ENCODE measurements around the gene TMED5.

Gene TMED5

GRCh38 chr1:93215322-93215721, 35.1 kb upstream of the TMED5 start:
- Histone ChIP-seq H3K9me3 (ENCODE audit: control insufficient read depth, insufficient read depth, low read depth, low read length) (no peaks in the 10 kb centered on the region), H3K4me3 (ENCODE audit: low read depth, low read length) (no peak overlapping the region), H3K27ac (ENCODE audit: extremely low read depth, low read depth, low read length) (no peak overlapping the region), H3K4me1 (ENCODE audit: control insufficient read depth, insufficient read depth, low read length) (no peaks in the 10 kb centered on the region), H3K36me3 (ENCODE audit: control insufficient read depth in 2 of 2, insufficient read depth in 1 of 2, low read length in 2 of 2) (peaks cover 26 to 60% of the 10 kb centered on the region in 2 experiments)
- CTCF ChIA-PET = no interaction called here
- POLR2A ChIA-PET = no interaction called here
- TF ChIP-seq KLF10 (tag by site-specific recombination; IDR thresholded peaks at IDR 0.05) (no peak), GFI1B (tag by site-specific recombination; IDR thresholded peaks at IDR 0.05) (no peak), GLI4 (tag by site-specific recombination; IDR thresholded peaks at IDR 0.05) (no peak), ZNF280C (tag by site-specific recombination; IDR thresholded peaks at IDR 0.05) (no peak), TRIM28 (IDR thresholded peaks at IDR 0.05; ENCODE audit: borderline replicate concordance, low read length) (no peak), ZNF423 (tag by site-specific recombination; IDR thresholded peaks at IDR 0.05) (no peak), ZNF223 (tag by site-specific recombination; IDR thresholded peaks at IDR 0.05) (no peak)

- H3K9me3 ChIP-seq (ENCODE audit: control insufficient read depth, insufficient read depth, low read depth, low read length) = no peaks in the 10 kb centered on the region
- no peak overlapping the region for H3K4me3 ChIP-seq (ENCODE audit: low read depth, low read length)
- H3K4me1 ChIP-seq (ENCODE audit: control insufficient read depth, insufficient read depth, low read length) = no peaks in the 10 kb centered on the region
- ChIA-PET CTCF (no interaction called here), POLR2A (no interaction called here)
- H3K27ac ChIP-seq (ENCODE audit: extremely low read depth, low read depth, low read length) = no peak overlapping the region
- TF ChIP-seq ZNF433 (tag by site-specific recombination; IDR thresholded peaks at IDR 0.05; ENCODE audit: low read depth) (no peak), KLF1 (tag by site-specific recombination; IDR thresholded peaks at IDR 0.05) (no peak)
- peaks cover 23 to 65% of the 10 kb centered on the region in 2 experiments for H3K36me3 ChIP-seq (ENCODE audit: control insufficient read depth in 2 of 2, insufficient read depth in 1 of 2, low read length in 2 of 2)
Measured at GRCh38 chr1:93207211-93207610, 27.0 kb upstream of the TMED5 start.

- H3K27ac ChIP-seq (ENCODE audit: extremely low read depth, low read depth, low read length) = no peak overlapping the region
- POLR2A ChIA-PET = no interaction called here
- no peak for TF ChIP-seq ZNF747 (tag by site-specific recombination; IDR thresholded peaks at IDR 0.05)
- TF ChIP-seq INSM2 (tag by site-specific recombination; IDR thresholded peaks at IDR 0.05) = no peak
- no peak for TF ChIP-seq ZNF354C (tag by site-specific recombination; IDR thresholded peaks at IDR 0.05; ENCODE audit: borderline replicate concordance, low read depth)
- no peak for TF ChIP-seq ZNF175 (tag by site-specific recombination; IDR thresholded peaks at IDR 0.05)
- TF ChIP-seq ZNF624 (tag by site-specific recombination; IDR thresholded peaks at IDR 0.05) = no peak
- no peak for TF ChIP-seq REPIN1 (tag by site-specific recombination; IDR thresholded peaks at IDR 0.05; ENCODE audit: low read depth)
- no peak for TF ChIP-seq KLF10 (tag by site-specific recombination; IDR thresholded peaks at IDR 0.05)
- no peaks in the 10 kb centered on the region for H3K9me3 ChIP-seq (ENCODE audit: control insufficient read depth, insufficient read depth, low read depth, low read length)
- CTCF ChIA-PET = no interaction called here
- H3K4me3 ChIP-seq (ENCODE audit: low read depth, low read length) = no peak overlapping the region
- H3K36me3 ChIP-seq (ENCODE audit: control insufficient read depth in 2 of 2, insufficient read depth in 1 of 2, low read length in 2 of 2) = peaks cover 26 to 70% of the 10 kb centered on the region in 2 experiments
- H3K4me1 ChIP-seq (ENCODE audit: control insufficient read depth, insufficient read depth, low read length) = no peaks in the 10 kb centered on the region
Measured at GRCh38 chr1:93206567-93206954, 26.3 kb upstream of the TMED5 start.

- H3K36me3 ChIP-seq (ENCODE audit: control insufficient read depth in 2 of 2, insufficient read depth in 1 of 2, low read length in 2 of 2) = peaks cover 22 to 71% of the 10 kb centered on the region in 2 experiments
- ChIA-PET POLR2A (no interaction called here), CTCF (no interaction called here)
- no peak overlapping the region for H3K27ac ChIP-seq (ENCODE audit: extremely low read depth, low read depth, low read length)
- no peak overlapping the region for H3K4me3 ChIP-seq (ENCODE audit: low read depth, low read length)
- no peaks in the 10 kb centered on the region for H3K9me3 ChIP-seq (ENCODE audit: control insufficient read depth, insufficient read depth, low read depth, low read length)
- H3K4me1 ChIP-seq (ENCODE audit: control insufficient read depth, insufficient read depth, low read length) = no peaks in the 10 kb centered on the region
- TF ChIP-seq HOXD13 (CRISPR knock-in tag; IDR thresholded peaks at IDR 0.05; ENCODE audit: borderline replicate concordance) (no peak), ZNF280C (tag by site-specific recombination; IDR thresholded peaks at IDR 0.05) (no peak), ZFHX2 (tag by site-specific recombination; conservative IDR thresholded peaks at IDR 0.05) (no peak), GLI4 (tag by site-specific recombination; IDR thresholded peaks at IDR 0.05) (no peak), ZNF140 (tag by site-specific recombination; IDR thresholded peaks at IDR 0.05) (no peak), ZNF211 (tag by site-specific recombination; IDR thresholded peaks at IDR 0.05; ENCODE audit: low read depth) (no peak), ZNF335 (tag by site-specific recombination; conservative IDR thresholded peaks at IDR 0.05) (no peak), ZNF707 (tag by site-specific recombination; IDR thresholded peaks at IDR 0.05) (no peak), ZNF560 (tag by site-specific recombination; IDR thresholded peaks at IDR 0.05; ENCODE audit: borderline replicate concordance) (no peak), ZNF366 (tag by site-specific recombination; conservative IDR thresholded peaks at IDR 0.05) (no peak), ZNF747 (tag by site-specific recombination; IDR thresholded peaks at IDR 0.05) (no peak)
Measured at GRCh38 chr1:93205892-93206566, 25.8 kb upstream of the TMED5 start.
